ENCODE measurements around the gene EIF2S1.
A peak's percentile ranks its signal among the peaks of the same experiment; 100 is the strongest.

The EIF2S1 gene

GRCh38 chr14:67385618-67386017, 25.5 kb downstream of the EIF2S1 start:
- no peak for TF ChIP-seq CTCF (IDR thresholded peaks at IDR 0.05; ENCODE audit: poor library complexity, severe bottlenecking)
- H3K4me3 ChIP-seq (ENCODE audit: severe bottlenecking), result no peak overlapping the region
- H3K36me3 ChIP-seq (ENCODE audit: low read depth), result peaks cover 100% of the 10 kb centered on the region
- H3K27me3 ChIP-seq (ENCODE audit: insufficient read depth, poor library complexity, severe bottlenecking), result no peaks in the 10 kb centered on the region
- H3K4me1 ChIP-seq (ENCODE audit: insufficient read depth, poor library complexity, severe bottlenecking), result peaks cover 12% of the 10 kb centered on the region
- no peaks in the 10 kb centered on the region for H3K9me3 ChIP-seq (ENCODE audit: severe bottlenecking)
- H3K27ac ChIP-seq (ENCODE audit: poor library complexity, severe bottlenecking), result peak overlapping the region; percentile 29
- ATAC-seq (ENCODE audit: low read depth) (peak; percentile 59), DNase-seq (ENCODE audit: low spot score) (no peak)

DNA sequence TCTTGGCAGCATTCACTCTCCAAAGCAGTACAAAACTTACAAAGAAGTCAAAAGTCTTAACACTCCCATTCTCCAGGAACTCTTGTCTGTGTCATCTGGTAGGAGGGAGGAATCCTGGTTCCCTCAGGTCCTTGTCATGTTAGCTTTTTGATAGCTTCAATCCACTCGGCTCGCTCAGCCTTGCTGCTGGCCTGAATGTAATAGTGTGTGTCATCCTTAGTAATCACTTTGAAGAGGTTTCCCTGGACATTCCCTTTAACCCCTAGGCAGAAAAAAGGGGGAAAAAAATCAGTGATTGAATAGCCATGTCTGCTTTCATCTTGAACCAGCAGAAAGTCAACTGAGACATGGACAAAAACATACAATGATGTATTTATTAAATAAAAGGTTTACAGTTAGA, 27.1 kb downstream of the EIF2S1 start:
- DNase-seq (ENCODE audit: low spot score), result no peak
- H3K4me3 ChIP-seq (ENCODE audit: severe bottlenecking), result no peak overlapping the region
- no peaks in the 10 kb centered on the region for H3K9me3 ChIP-seq (ENCODE audit: severe bottlenecking)
- H3K27ac ChIP-seq (ENCODE audit: poor library complexity, severe bottlenecking), result peak overlapping the region; percentile 29
- H3K4me1 ChIP-seq (ENCODE audit: insufficient read depth, poor library complexity, severe bottlenecking), result peaks cover 12% of the 10 kb centered on the region
- no peaks in the 10 kb centered on the region for H3K27me3 ChIP-seq (ENCODE audit: insufficient read depth, poor library complexity, severe bottlenecking)
- no peak for TF ChIP-seq CTCF (IDR thresholded peaks at IDR 0.05; ENCODE audit: poor library complexity, severe bottlenecking)
- ATAC-seq (ENCODE audit: low read depth), result peak; percentile 33; the same call in 2 of the 3 replicates
- peaks cover 100% of the 10 kb centered on the region for H3K36me3 ChIP-seq (ENCODE audit: low read depth)

DNA sequence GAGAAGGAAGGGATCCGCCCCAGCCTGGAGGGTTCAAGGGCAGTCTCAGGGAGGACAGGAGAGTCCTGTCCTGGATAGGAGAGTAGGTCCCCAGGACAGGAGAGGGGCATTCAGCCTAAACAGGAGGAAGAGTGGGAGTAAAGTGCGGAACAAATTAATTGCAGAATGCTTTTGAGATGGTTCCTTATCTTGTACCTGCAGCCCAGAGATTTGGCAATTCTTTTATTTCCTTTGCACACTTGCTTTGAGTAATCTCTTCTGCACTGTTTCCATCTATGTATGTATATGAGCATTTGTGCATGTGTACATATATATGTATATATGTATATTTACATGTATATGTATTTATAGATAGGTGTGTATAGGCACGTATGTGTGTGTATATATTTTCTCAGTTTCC, 29.1 kb downstream of the EIF2S1 start:
- DNase-seq (ENCODE audit: low spot score) (no peak), ATAC-seq (ENCODE audit: low read depth) (no peak)
- H3K27me3 ChIP-seq (ENCODE audit: insufficient read depth, poor library complexity, severe bottlenecking), result no peaks in the 10 kb centered on the region
- no peak overlapping the region for H3K4me3 ChIP-seq (ENCODE audit: severe bottlenecking)
- H3K9me3 ChIP-seq (ENCODE audit: severe bottlenecking), result no peaks in the 10 kb centered on the region
- peaks cover 100% of the 10 kb centered on the region for H3K36me3 ChIP-seq (ENCODE audit: low read depth)
- no peak for TF ChIP-seq CTCF (IDR thresholded peaks at IDR 0.05; ENCODE audit: poor library complexity, severe bottlenecking)
- peaks cover 12% of the 10 kb centered on the region for H3K4me1 ChIP-seq (ENCODE audit: insufficient read depth, poor library complexity, severe bottlenecking)
- no peak overlapping the region for H3K27ac ChIP-seq (ENCODE audit: poor library complexity, severe bottlenecking)

DNA sequence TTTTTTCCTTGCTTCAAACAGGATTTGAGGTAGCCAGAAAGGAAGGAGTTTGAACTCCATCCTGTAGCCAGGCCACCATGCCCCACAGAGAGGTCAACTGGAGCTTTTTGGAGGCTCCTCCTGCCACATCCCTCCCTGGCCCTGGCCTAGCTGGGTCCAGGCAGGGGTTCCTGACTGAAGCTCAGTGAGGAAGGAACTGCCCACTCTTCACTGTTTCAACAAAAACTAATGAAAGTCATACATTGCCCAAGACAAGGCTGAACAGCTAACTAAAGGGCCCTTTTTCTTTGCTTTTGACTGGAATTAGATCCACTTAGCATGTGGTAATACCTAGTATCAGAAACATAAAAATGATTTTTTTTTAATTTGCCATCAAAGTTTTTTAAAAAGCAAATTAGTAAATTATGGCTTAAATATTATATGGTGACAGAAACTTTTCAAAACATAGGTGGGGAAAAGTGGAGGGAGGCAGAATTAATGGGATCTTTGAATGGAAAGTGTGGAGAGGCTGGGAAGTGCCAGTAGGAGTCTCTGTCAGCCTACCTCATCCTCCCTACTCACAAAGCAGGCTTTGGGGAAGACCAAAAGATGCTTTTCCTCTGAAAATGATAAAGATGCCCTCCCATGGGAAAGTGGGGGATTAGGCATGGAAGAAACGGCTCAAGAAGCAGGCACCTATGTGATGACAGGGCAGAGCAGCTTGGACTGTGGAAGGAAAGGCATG, 29.8 kb downstream of the EIF2S1 start:
- Histone ChIP-seq H3K4me1 (ENCODE audit: insufficient read depth, poor library complexity, severe bottlenecking) (peaks cover 12% of the 10 kb centered on the region), H3K27me3 (ENCODE audit: insufficient read depth, poor library complexity, severe bottlenecking) (no peaks in the 10 kb centered on the region), H3K9me3 (ENCODE audit: severe bottlenecking) (no peaks in the 10 kb centered on the region), H3K36me3 (ENCODE audit: low read depth) (peaks cover 100% of the 10 kb centered on the region), H3K4me3 (ENCODE audit: severe bottlenecking) (no peak overlapping the region), H3K27ac (ENCODE audit: poor library complexity, severe bottlenecking) (no peak overlapping the region)
- TF ChIP-seq CTCF (IDR thresholded peaks at IDR 0.05; ENCODE audit: poor library complexity, severe bottlenecking), result no peak
- no peak for ATAC-seq (ENCODE audit: low read depth)
- no peak for DNase-seq (ENCODE audit: low spot score)

- ATAC-seq (ENCODE audit: low read depth), result no peak
- TF ChIP-seq CTCF (IDR thresholded peaks at IDR 0.05; ENCODE audit: poor library complexity, severe bottlenecking), result no peak
- no peaks in the 10 kb centered on the region for H3K27me3 ChIP-seq (ENCODE audit: insufficient read depth, poor library complexity, severe bottlenecking)
- no peak for DNase-seq (ENCODE audit: low spot score)
- no peaks in the 10 kb centered on the region for H3K9me3 ChIP-seq (ENCODE audit: severe bottlenecking)
- no peak overlapping the region for H3K4me3 ChIP-seq (ENCODE audit: severe bottlenecking)
- H3K36me3 ChIP-seq (ENCODE audit: low read depth), result peaks cover 100% of the 10 kb centered on the region
- H3K4me1 ChIP-seq (ENCODE audit: insufficient read depth, poor library complexity, severe bottlenecking), result peaks cover under 1% of the 10 kb centered on the region
- H3K27ac ChIP-seq (ENCODE audit: poor library complexity, severe bottlenecking), result no peak overlapping the region
Measured at GRCh38 chr14:67391268-67391667, 31.1 kb downstream of the EIF2S1 start.
